ENCODE measurements around the gene LRFN3.

- TF ChIP-seq CTCF (conservative IDR thresholded peaks at IDR 0.05; ENCODE audit: low read length) (no peak), EZH2phosphoT487 (IDR thresholded peaks at IDR 0.05; ENCODE audit: borderline replicate concordance) (no peak)
These were observed 37.7 kb upstream of the LRFN3 start for GRCh38 chr19:35898499-35898809.
